ENCODE measurements around the gene TC2N. TPM values are rescaled to one million over a fixed set of nuclear protein-coding genes. Genes with fewer than 3 reads are reported as not detected.
"Not testable (repeated sequence)": the region's sequence is repeated elsewhere in the genome, so short reads cannot be mapped to it uniquely, and the experiment has no call there.

Gene TC2N
- total RNA-seq, 2 experiments from 2014 or later = 119 to 120 TPM

DNA sequence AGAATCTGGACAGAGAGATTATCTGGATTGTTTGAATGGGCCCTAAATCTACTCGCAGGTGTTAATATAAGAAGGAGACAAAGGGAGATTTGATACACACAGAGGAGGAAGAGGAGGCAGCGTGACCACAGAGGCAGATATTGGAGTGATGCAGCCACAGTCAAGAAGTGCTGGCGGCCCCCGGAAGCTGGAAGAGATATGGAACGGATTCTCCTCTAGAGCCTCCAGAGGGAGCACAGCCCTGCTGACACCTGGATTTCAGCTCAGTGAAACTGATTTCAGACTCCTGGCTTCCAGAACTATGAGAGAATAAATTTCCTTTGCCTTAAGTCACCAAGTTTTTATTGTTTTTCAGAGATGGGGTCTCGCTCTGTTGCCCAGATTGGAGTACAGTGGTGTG is 9.2 kb upstream of the TC2N start:
- Mint-ChIP-seq H3K9me3 (ENCODE audit: insufficient read depth) (no peaks in the 10 kb centered on the region), H3K36me3 (ENCODE audit: low read depth) (peaks cover 9% of the 10 kb centered on the region), H3K27me3 (ENCODE audit: low read depth) (no peaks in the 10 kb centered on the region), H3K27ac (no peak overlapping the region), H3K4me3 (no peak overlapping the region), H3K4me1 (ENCODE audit: low read depth) (peaks cover 84% of the 10 kb centered on the region)
- ATAC-seq = no peak
- POLR2A ChIA-PET = interaction anchor here (1.1 kb wide), 1 partner anchor 10 kb away, joined by 4 read pairs; the partner anchor contains the start of gene TC2N
- DNase-seq = no peak
- CTCF ChIA-PET = interaction anchor here (1.1 kb wide), 1 partner anchor 9 kb away, joined by 3 read pairs; no protein-coding TSS in a partner anchor

DNA sequence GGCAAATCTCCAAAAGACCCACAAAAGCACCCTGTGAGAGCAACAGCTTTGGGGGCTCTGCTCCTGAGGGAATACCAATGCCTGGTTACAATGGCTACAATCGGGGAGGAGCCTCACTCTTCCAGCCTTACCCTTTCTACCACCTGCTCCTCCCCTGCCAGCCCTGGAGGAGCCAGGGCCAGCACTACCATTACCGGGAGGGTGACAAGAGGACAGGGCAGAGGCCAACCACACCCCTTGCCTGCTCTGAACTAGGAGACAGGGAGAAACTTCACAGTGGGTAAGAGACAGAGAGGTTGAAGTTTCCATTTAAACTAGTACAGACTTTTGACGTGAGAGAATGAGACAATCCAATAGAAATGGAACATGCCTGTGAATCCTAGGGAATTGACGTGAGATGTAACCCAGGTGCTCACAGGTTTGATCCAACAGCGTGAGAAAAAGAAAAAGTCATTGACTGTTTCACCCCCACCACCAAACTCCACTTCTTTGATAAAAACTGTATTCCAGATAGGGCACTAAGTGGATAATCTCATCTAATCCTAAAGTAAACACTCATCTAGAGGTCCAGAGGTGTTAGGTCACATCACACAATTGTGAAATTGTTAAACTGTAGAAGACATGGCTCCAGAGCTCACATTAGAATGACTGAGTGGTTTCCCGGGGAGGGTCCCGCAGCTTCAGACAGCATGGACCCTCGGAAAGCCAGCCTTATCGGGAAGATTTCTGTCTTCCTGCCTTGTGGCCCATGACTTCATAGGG is 8.4 kb upstream of the TC2N start:
- ChIA-PET POLR2A (interaction anchor here (0.6 to 1.1 kb wide), 2 partner anchors 9 kb away, joined by 4 to 5 read pairs; partner anchors contain the start of gene TC2N), CTCF (interaction anchor here (1.1 to 2.8 kb wide), 2 partner anchors 9 to 36 kb away, joined by 3 to 18 read pairs; no protein-coding TSS in a partner anchor)
- DNase-seq (no peak), ATAC-seq (no peak)
- Mint-ChIP-seq H3K36me3 (ENCODE audit: low read depth) (peaks cover 6% of the 10 kb centered on the region), H3K27me3 (ENCODE audit: low read depth) (no peaks in the 10 kb centered on the region), H3K27ac (peak overlapping the region; percentile 77), H3K4me1 (ENCODE audit: low read depth) (peaks cover 84% of the 10 kb centered on the region), H3K4me3 (no peak overlapping the region), H3K9me3 (ENCODE audit: insufficient read depth) (no peaks in the 10 kb centered on the region)

DNA sequence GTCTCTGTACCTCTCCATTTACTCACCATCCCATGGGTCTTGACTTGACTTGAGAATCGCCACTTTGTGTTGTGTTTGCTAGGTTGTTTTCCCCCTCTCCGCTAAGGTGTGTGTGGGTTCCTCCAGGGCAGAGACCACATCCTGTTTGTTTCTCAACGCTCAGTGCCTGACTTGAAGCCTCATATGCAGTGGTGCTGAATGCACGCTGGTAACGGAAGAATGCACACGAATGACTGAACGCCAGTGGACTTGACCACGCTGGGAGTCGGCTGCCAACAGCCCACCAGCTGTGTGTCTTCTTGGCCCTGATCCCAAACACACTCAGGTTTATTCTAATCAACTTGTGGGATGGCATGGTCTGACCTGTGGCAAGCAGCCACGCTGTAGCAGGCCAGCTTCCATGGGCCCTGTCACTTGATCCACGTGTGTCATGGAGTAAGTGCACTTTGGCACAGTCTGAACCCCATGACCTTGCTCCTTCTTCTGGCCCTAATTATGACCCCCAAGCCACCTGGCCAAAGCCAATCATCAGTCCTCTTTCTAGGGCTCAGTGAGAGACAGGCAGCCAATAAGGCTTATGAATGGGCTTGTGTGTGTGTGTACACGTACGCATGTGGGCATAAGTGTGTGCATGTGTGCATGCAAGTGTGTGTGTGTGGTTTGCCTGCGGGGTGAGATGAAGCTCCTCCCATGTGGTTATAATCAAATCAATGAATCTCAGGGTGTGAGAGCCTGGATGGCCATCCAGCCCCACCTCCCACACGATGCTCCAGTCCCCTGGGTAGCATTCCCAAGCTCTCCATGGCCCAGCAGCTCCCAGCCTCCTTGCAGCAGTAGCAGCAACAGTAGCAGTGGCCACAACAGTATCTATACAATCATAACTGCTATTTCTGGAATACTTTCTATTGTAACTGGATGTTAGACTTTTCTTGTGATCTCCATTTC is 6.4 kb upstream of the TC2N start:
- H3K27me3 Mint-ChIP-seq (ENCODE audit: low read depth) = no peaks in the 10 kb centered on the region
- H3K4me3 Mint-ChIP-seq = peak overlapping the region; percentile 69
- CTCF ChIA-PET = interaction anchor here (1.3 to 2.8 kb wide), 5 partner anchors 9 to 38 kb away, joined by 3 to 18 read pairs (median 5); no protein-coding TSS in a partner anchor
- POLR2A ChIA-PET = interaction anchor here (0.9 to 2.2 kb wide), 6 partner anchors 9 to 25 kb away, joined by 3 to 8 read pairs (median 4); no protein-coding TSS in a partner anchor
- H3K36me3 Mint-ChIP-seq (ENCODE audit: low read depth) = peaks cover 10% of the 10 kb centered on the region
- H3K4me1 Mint-ChIP-seq (ENCODE audit: low read depth) = peaks cover 95% of the 10 kb centered on the region
- peak overlapping the region; percentile 95 for H3K27ac Mint-ChIP-seq
- ATAC-seq = peak; percentile 82
- DNase-seq = peak; percentile 91
- H3K9me3 Mint-ChIP-seq (ENCODE audit: insufficient read depth) = no peaks in the 10 kb centered on the region

DNA sequence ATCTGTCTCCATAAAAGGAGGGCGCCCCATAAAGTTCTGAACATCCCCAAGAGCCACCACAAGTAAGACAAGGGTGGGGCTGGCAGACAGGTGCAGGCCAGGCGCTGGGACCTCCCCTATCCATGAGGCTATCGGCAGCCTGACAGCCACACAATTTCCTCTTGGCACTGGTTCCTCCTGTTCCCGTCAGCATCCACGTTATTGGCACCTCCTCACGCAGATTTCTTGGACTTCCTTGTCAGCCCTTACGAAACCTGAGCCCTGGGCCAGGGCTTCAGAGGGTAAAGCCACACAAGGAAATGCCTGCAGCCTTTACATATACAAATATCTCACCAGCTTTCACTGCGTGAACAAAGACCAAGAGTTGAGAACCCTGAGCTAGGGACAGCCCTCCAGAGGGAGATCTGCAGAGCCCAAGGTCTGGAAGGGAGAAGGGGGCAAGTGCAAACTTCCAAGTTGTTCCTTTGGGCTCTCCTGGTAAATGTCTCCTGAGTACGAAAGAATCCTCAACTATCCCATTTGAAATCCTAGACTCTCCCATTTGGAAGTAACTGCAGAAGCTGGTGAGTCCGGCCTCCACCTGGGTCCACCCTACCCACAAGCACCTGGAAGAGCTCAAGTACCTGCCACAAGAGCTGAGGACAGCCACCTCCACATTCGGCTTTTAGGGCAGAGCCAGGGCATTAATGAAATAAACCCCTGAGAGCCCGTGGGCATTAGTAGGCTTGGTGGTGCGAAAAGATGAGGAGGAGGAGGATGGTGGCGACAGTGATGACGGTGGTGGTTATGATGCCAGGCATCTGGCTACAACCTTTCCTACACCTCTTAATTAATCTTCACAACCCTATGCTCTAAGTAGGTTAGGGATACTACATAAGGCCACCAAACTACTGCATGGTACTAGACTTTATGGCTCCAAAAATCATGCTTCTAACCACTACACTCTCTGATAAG is 5.5 kb upstream of the TC2N start:
- ATAC-seq (peak; percentile 1), DNase-seq (peak; percentile 46)
- CTCF ChIA-PET = interaction anchor here (1.0 to 2.8 kb wide), 6 partner anchors 9 to 39 kb away, joined by 3 to 18 read pairs (median 5); no protein-coding TSS in a partner anchor
- peak overlapping the region; percentile 69 for H3K4me3 Mint-ChIP-seq
- POLR2A ChIA-PET = interaction anchor here (0.6 to 2.2 kb wide), 8 partner anchors 9 to 167 kb away, joined by 3 to 8 read pairs (median 4); partner anchors contain the start of gene TRIP11
- H3K36me3 Mint-ChIP-seq (ENCODE audit: low read depth) = peaks cover 10% of the 10 kb centered on the region
- peak overlapping the region; percentile 95 for H3K27ac Mint-ChIP-seq
- no peaks in the 10 kb centered on the region for H3K27me3 Mint-ChIP-seq (ENCODE audit: low read depth)
- no peaks in the 10 kb centered on the region for H3K9me3 Mint-ChIP-seq (ENCODE audit: insufficient read depth)
- H3K4me1 Mint-ChIP-seq (ENCODE audit: low read depth) = peaks cover 99% of the 10 kb centered on the region

DNA sequence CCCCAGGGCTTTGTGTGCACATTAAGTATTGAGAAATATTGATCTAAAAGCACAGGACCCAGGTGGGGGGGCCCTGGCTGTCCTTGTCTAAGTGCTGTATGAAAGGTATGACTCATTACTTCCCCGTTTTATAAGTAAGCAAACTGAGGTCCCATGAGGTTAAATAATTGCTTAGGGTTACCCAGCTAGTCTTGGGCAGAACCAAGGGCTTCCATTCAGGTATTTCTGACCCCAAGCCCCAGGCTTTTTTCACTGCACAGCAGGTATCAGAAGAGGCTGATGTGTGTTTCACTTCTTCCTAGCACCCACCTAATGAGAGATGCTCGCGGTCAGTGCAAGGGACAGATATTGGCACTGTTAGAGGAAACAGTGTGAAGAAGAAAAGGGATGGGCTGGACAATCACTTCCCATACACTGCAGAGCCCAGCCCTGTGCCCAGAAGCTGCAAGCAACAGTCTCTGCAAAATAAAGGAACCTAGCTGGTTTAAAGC is 4.7 kb upstream of the TC2N start:
- ChIA-PET POLR2A (interaction anchor here (0.6 to 2.2 kb wide), 8 partner anchors 9 to 498 kb away, joined by 3 to 8 read pairs (median 4); partner anchors contain the start of gene TRIP11), CTCF (interaction anchor here (1.0 to 2.3 kb wide), 4 partner anchors 9 to 39 kb away, joined by 3 to 8 read pairs (median 5); no protein-coding TSS in a partner anchor)
- no peak for ATAC-seq
- Mint-ChIP-seq H3K27ac (peak overlapping the region; percentile 95), H3K27me3 (ENCODE audit: low read depth) (no peaks in the 10 kb centered on the region), H3K36me3 (ENCODE audit: low read depth) (peaks cover 17% of the 10 kb centered on the region), H3K9me3 (ENCODE audit: insufficient read depth) (no peaks in the 10 kb centered on the region), H3K4me1 (ENCODE audit: low read depth) (peaks cover 99% of the 10 kb centered on the region), H3K4me3 (peak overlapping the region; percentile 69)
- peak; percentile 50 for DNase-seq

DNA sequence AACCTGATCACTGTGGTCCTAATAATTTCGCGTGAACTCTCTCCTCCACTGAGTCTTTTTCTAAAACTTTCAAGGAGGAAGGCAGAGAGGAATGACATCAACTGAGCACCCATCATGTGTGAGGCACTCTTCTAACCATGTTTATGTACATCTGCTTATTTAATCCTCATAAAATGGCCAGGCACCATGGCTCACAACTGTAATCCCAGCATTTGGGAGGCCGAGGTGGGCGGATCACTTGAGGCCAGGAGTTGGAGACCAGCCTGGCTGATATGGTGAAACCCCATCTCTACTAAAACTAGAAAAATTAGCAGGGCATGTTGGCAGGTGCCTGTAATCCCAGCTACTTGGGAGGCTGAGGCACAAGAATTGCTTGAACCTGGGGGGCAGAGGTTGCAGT is 4.1 kb upstream of the TC2N start:
- H3K36me3 Mint-ChIP-seq (ENCODE audit: low read depth) = peaks cover 17% of the 10 kb centered on the region
- not testable (repeated sequence) for ATAC-seq; H3K9me3 Mint-ChIP-seq (ENCODE audit: insufficient read depth); H3K27me3 Mint-ChIP-seq (ENCODE audit: low read depth); DNase-seq
- ChIA-PET POLR2A (interaction anchor here (0.7 to 2.2 kb wide), 3 partner anchors 10 to 457 kb away, joined by 3 to 8 read pairs (median 6); no protein-coding TSS in a partner anchor), CTCF (interaction anchor here (1.4 to 2.3 kb wide), 3 partner anchors 8 to 40 kb away, joined by 4 to 8 read pairs (median 6); no protein-coding TSS in a partner anchor)
- H3K4me3 Mint-ChIP-seq = peak overlapping the region; percentile 69
- peak overlapping the region; percentile 95 for H3K27ac Mint-ChIP-seq
- H3K4me1 Mint-ChIP-seq (ENCODE audit: low read depth) = peaks cover 99% of the 10 kb centered on the region

DNA sequence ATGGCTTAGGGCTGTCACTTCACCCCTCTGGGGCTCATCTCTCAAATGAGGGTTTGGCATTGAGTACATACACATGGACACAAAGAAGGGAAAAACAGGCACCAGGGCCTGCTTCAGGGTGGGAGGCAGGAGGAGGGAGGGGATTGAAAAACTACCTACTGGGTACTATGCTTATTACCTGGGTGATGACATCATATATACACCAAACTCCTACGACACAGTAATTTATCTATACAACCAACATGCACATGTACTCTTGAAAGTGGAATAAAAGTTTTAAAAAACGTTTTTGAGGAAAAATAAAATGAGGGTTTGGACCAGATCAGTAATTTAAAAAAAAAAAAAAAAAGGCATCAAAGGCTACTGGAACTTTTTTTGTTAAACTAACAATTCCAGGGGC is 3.6 kb upstream of the TC2N start:
- ChIA-PET POLR2A (interaction anchor here (1.7 kb wide), 1 partner anchor 12 kb away, joined by 6 read pairs; no protein-coding TSS in a partner anchor), CTCF (interaction anchor here (2.3 kb wide), 1 partner anchor 7 kb away, joined by 6 read pairs; no protein-coding TSS in a partner anchor)
- ATAC-seq = no peak
- Mint-ChIP-seq H3K4me3 (peak overlapping the region; percentile 57), H3K4me1 (ENCODE audit: low read depth) (peaks cover 98% of the 10 kb centered on the region), H3K36me3 (ENCODE audit: low read depth) (peaks cover 19% of the 10 kb centered on the region), H3K27me3 (ENCODE audit: low read depth) (no peaks in the 10 kb centered on the region), H3K9me3 (ENCODE audit: insufficient read depth) (no peaks in the 10 kb centered on the region), H3K27ac (peak overlapping the region; percentile 95)
- no peak for DNase-seq

DNA sequence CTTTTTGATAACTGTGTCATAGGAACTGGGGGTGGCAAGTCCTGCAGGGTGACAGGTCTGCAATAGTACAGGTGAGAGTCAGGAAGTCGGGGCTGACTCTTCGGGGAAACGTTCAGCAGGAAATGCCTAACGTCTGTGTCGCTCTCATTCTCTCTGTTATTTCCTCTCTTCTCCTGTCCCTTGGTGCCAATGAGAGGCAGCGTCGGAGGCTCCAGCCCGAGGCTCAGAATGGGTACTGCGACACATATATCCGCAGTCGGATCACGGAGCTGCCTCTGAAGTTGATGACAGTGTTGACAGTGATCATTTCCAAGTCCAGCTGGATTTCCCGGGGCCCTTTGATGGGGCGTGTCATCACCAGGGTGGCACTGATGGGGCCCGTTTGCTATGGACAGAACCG is 2.7 kb upstream of the TC2N start:
- POLR2A ChIA-PET = interaction anchor here (0.6 kb wide), 2 partner anchors 29 to 360 kb away, joined by 3 to 6 read pairs; partner anchors contain the start of gene PPP4R3A
- Mint-ChIP-seq H3K27ac (peak overlapping the region; percentile 95), H3K4me3 (peak overlapping the region; percentile 57), H3K27me3 (ENCODE audit: low read depth) (no peaks in the 10 kb centered on the region), H3K9me3 (ENCODE audit: insufficient read depth) (no peaks in the 10 kb centered on the region), H3K36me3 (ENCODE audit: low read depth) (peaks cover 23% of the 10 kb centered on the region), H3K4me1 (ENCODE audit: low read depth) (peaks cover 93% of the 10 kb centered on the region)
- ATAC-seq (peak; percentile 32), DNase-seq (peak; percentile 77)
- CTCF ChIA-PET = interaction anchor here (1.1 to 1.7 kb wide), 2 partner anchors 11 to 41 kb away, joined by 4 to 5 read pairs; no protein-coding TSS in a partner anchor

DNA sequence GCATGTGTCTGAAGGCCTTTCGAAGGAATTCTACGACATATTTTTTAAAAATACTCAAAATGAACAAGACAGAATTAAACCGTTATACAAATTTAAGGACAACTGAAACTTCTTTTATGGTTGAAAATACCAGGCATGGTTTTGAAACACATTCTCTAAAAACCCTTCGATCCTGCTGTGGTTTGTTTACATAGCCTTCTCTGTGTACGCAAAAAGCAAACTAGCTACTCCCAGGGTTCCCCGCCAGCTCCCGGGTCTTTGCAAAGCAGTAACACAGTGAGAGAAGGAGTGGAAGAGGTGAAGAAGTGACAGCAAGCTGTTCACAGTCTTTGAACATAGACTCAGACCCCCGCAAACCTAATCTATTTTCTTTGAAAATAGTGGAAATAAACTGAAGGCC is 2.2 kb upstream of the TC2N start:
- POLR2A ChIA-PET = interaction anchor here (0.6 kb wide), 2 partner anchors 360 to 361 kb away, joined by 3 to 4 read pairs; partner anchors contain the start of gene PPP4R3A
- CTCF ChIA-PET = interaction anchor here (1.0 to 1.7 kb wide), 3 partner anchors 11 to 154 kb away, joined by 3 to 5 read pairs (median 4); no protein-coding TSS in a partner anchor
- Mint-ChIP-seq H3K4me1 (ENCODE audit: low read depth) (peaks cover 93% of the 10 kb centered on the region), H3K9me3 (ENCODE audit: insufficient read depth) (no peaks in the 10 kb centered on the region), H3K27me3 (ENCODE audit: low read depth) (no peaks in the 10 kb centered on the region), H3K36me3 (ENCODE audit: low read depth) (peaks cover 26% of the 10 kb centered on the region), H3K27ac (peak overlapping the region; percentile 95), H3K4me3 (peak overlapping the region; percentile 57)
- ATAC-seq (no peak), DNase-seq (no peak)
